Measurements from ENCODE around the gene PTPRB. TPM values are rescaled to one million over a fixed set of nuclear protein-coding genes. Genes with fewer than 3 reads are reported as not detected.

PTPRB gene
- 100 to 1,000 TPM in 1 of 4 donors, 10 to 100 TPM in 3; 36.8 to 107 (median 63.1) TPM for total RNA-seq

- peak within 1 kb of the TSS; percentile 29 to 78 for H3K27ac ChIP-seq
- peak within 1 kb of the TSS; percentile 10 to 14 for H3K4me3 ChIP-seq
- no peaks in the 10 kb centered on the region for H3K27me3 ChIP-seq
Observed at GRCh38 chr12:70637303-70638085, at the start of gene PTPRB. TSS of gene PTPRB (minus strand) at chr12:70637429. CDS start at chr12:70637395, 34 bp downstream.

GRCh38 chr12:70686907-70687306, 49.7 kb upstream of the PTPRB start:
- Histone ChIP-seq H3K27ac (no peak overlapping the region), H3K27me3 (no peaks in the 10 kb centered on the region), H3K4me1 (no peaks in the 10 kb centered on the region), H3K9me3 (no peaks in the 10 kb centered on the region), H3K4me3 (no peak overlapping the region), H3K36me3 (no peaks in the 10 kb centered on the region)
- TF ChIP-seq CTCF (IDR thresholded peaks at IDR 0.05) (no peak), POLR2A (IDR thresholded peaks at IDR 0.05) (no peak)
- no peak for DNase-seq
- intact Hi-C loops (cut with DNase I; ENCODE audit: low total_unique reads): no loop called here

More at GRCh38 chr12:70637303-70638085, at the start of gene PTPRB:
- intact Hi-C loops (cut with DNase I; ENCODE audit: low total_unique reads): no loop called here
- Histone ChIP-seq H3K9me3 (no peaks in the 10 kb centered on the region), H3K36me3 (no peaks in the 10 kb centered on the region), H3K4me1 (no peaks in the 10 kb centered on the region)
- TF ChIP-seq CTCF (IDR thresholded peaks at IDR 0.05) (no peak), POLR2A (IDR thresholded peaks at IDR 0.05) (no peak)
- no peak for DNase-seq

GRCh38 chr12:70686299-70686698, 49.1 kb upstream of the PTPRB start:
- H3K27me3 ChIP-seq: no peaks in the 10 kb centered on the region
- intact Hi-C loops (cut with DNase I; ENCODE audit: low total_unique reads): no loop called here
- no peak for DNase-seq
- H3K36me3 ChIP-seq: no peaks in the 10 kb centered on the region
- no peaks in the 10 kb centered on the region for H3K9me3 ChIP-seq
- H3K4me3 ChIP-seq: no peak overlapping the region
- H3K27ac ChIP-seq: no peak overlapping the region
- TF ChIP-seq CTCF (IDR thresholded peaks at IDR 0.05): no peak
- no peak for TF ChIP-seq POLR2A (IDR thresholded peaks at IDR 0.05)
- no peaks in the 10 kb centered on the region for H3K4me1 ChIP-seq

GRCh38 chr12:70683976-70684375, 46.7 kb upstream of the PTPRB start:
- Histone ChIP-seq H3K9me3 (no peaks in the 10 kb centered on the region), H3K27ac (no peak overlapping the region), H3K36me3 (no peaks in the 10 kb centered on the region), H3K4me3 (no peak overlapping the region), H3K4me1 (no peaks in the 10 kb centered on the region), H3K27me3 (no peaks in the 10 kb centered on the region)
- no peak for TF ChIP-seq POLR2A (IDR thresholded peaks at IDR 0.05)
- TF ChIP-seq CTCF (IDR thresholded peaks at IDR 0.05): no peak
- intact Hi-C loops (cut with DNase I; ENCODE audit: low total_unique reads): no loop called here
- no peak for DNase-seq

GRCh38 chr12:70671698-70672097, 34.5 kb upstream of the PTPRB start:
- no peaks in the 10 kb centered on the region for H3K4me1 ChIP-seq
- no peaks in the 10 kb centered on the region for H3K9me3 ChIP-seq
- H3K27me3 ChIP-seq: no peaks in the 10 kb centered on the region
- DNase-seq: no peak
- TF ChIP-seq CTCF (IDR thresholded peaks at IDR 0.05): no peak
- TF ChIP-seq POLR2A (IDR thresholded peaks at IDR 0.05): no peak
- intact Hi-C loops (cut with DNase I; ENCODE audit: low total_unique reads): no loop called here
- no peaks in the 10 kb centered on the region for H3K36me3 ChIP-seq
- H3K4me3 ChIP-seq: no peak overlapping the region
- H3K27ac ChIP-seq: no peak overlapping the region
